ENCODE measurements around the gene RPS2. TPM values are rescaled to one million over a fixed set of nuclear protein-coding genes. Genes with fewer than 3 reads are reported as not detected.

Gene RPS2
- total RNA-seq, 1 experiment from 2014 or later: 4,836 TPM

DNA sequence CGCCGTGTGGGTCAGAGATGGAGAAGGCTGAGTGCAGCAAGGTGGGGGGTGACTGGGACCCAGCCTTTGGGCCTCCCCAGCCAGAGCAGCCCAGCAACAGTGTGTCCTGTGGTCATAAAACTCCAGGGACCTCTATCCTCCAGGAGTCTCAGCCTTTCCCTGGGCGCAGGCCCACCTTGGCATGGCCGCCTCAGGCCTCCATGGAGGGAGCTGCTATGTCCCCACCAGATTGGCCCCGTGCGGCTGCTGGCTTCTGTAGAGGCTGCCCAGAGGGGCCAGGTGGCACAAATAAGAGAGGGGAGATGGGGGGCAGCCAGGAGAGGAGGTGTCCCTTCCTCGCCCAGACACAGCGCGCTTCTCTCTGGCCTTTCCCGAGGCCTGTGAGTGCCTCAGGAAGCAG, 22.6 kb upstream of the RPS2 start:
- ChIA-PET POLR2A (interaction anchor here (1.1 to 5.7 kb wide), 2 partner anchors 21 to 168 kb away, joined by 5 to 59 read pairs; partner anchors contain the start of genes TRAF7 and ZNF598), CTCF (interaction anchor here (0.7 to 1.9 kb wide), 2 partner anchors 17 kb away, joined by 3 to 6 read pairs; no protein-coding TSS in a partner anchor)
- intact Hi-C loops (cut with micrococcal nuclease): no loop called here
- Mint-ChIP-seq H3K27ac (ENCODE audit: low read depth, unreplicated experiment) (no peak overlapping the region), H3K9me3 (ENCODE audit: unreplicated experiment) (no peaks in the 10 kb centered on the region), H3K4me3 (ENCODE audit: unreplicated experiment) (no peak overlapping the region), H3K36me3 (ENCODE audit: insufficient read depth, unreplicated experiment) (peaks cover 34% of the 10 kb centered on the region), H3K27me3 (ENCODE audit: insufficient read depth, unreplicated experiment) (no peaks in the 10 kb centered on the region), H3K4me1 (ENCODE audit: insufficient read depth, unreplicated experiment) (peaks cover 11% of the 10 kb centered on the region)
- TF ChIP-seq CTCF (IDR thresholded peaks at IDR 0.05; ENCODE audit: unreplicated experiment): no peak
- no TSS peak for BruUV-seq (replicated peaks)
- DNase-seq (ENCODE audit: unreplicated experiment): no peak

- no peaks in the 10 kb centered on the region for H3K27me3 Mint-ChIP-seq (ENCODE audit: insufficient read depth, unreplicated experiment)
- ChIA-PET CTCF (interaction anchor here (0.6 to 1.1 kb wide), 4 partner anchors 39 to 155 kb away, joined by 3 to 5 read pairs (median 4); no protein-coding TSS in a partner anchor), POLR2A (interaction anchor here (0.5 to 5.7 kb wide), 13 partner anchors 10 to 203 kb away, joined by 3 to 59 read pairs (median 6); partner anchors contain the start of genes NPW, NUBP2, RPS2 and TBL3)
- H3K4me3 Mint-ChIP-seq (ENCODE audit: unreplicated experiment): peak overlapping the region; percentile 76
- no TSS peak for BruUV-seq (replicated peaks)
- H3K36me3 Mint-ChIP-seq (ENCODE audit: insufficient read depth, unreplicated experiment): peaks cover 34% of the 10 kb centered on the region
- TF ChIP-seq CTCF (IDR thresholded peaks at IDR 0.05; ENCODE audit: unreplicated experiment): no peak
- no peak for DNase-seq (ENCODE audit: unreplicated experiment)
- H3K4me1 Mint-ChIP-seq (ENCODE audit: insufficient read depth, unreplicated experiment): peaks cover 11% of the 10 kb centered on the region
- H3K27ac Mint-ChIP-seq (ENCODE audit: low read depth, unreplicated experiment): no peak overlapping the region
- no peaks in the 10 kb centered on the region for H3K9me3 Mint-ChIP-seq (ENCODE audit: unreplicated experiment)
- intact Hi-C loops (cut with micrococcal nuclease): no loop called here
These were observed 21.0 kb upstream of the RPS2 start for GRCh38 chr16:1985466-1986150.

GRCh38 chr16:1984347-1985225, 20.0 kb upstream of the RPS2 start:
- ChIA-PET CTCF (interaction anchor here (1.0 kb wide), 1 partner anchor 155 kb away, joined by 4 read pairs; no protein-coding TSS in a partner anchor), POLR2A (interaction anchor here (0.6 to 5.7 kb wide), 20 partner anchors 9 to 254 kb away, joined by 3 to 59 read pairs (median 4); partner anchors contain the start of genes NUBP2, RPS2, TBL3 and TRAF7)
- no peak for DNase-seq (ENCODE audit: unreplicated experiment)
- TSS peak; percentile 25 for BruUV-seq (replicated peaks)
- no peak for TF ChIP-seq CTCF (IDR thresholded peaks at IDR 0.05; ENCODE audit: unreplicated experiment)
- Mint-ChIP-seq H3K36me3 (ENCODE audit: insufficient read depth, unreplicated experiment) (peaks cover 39% of the 10 kb centered on the region), H3K4me3 (ENCODE audit: unreplicated experiment) (peak overlapping the region; percentile 76), H3K27ac (ENCODE audit: low read depth, unreplicated experiment) (no peak overlapping the region), H3K4me1 (ENCODE audit: insufficient read depth, unreplicated experiment) (peaks cover 11% of the 10 kb centered on the region), H3K27me3 (ENCODE audit: insufficient read depth, unreplicated experiment) (no peaks in the 10 kb centered on the region), H3K9me3 (ENCODE audit: unreplicated experiment) (no peaks in the 10 kb centered on the region)
- intact Hi-C loops (cut with micrococcal nuclease): no loop called here

Measured in MCF 10A (cell line).